K562 (cell line): ENCODE measurements around the gene TM4SF20. TPM values are rescaled to one million over a fixed set of nuclear protein-coding genes. Genes with fewer than 3 reads are reported as not detected.

Experiments
- ATAC-seq: fragments of 200-7000 bp; cut with Tn5 transposase; 3 replicates; pipeline ENCODE4 v1.9.1; 2020; ENCODE audit warnings: moderate library complexity
- BruUV-seq: library from RNA; stranded (reverse); fragments of 400-500 nt; replicated peaks from 2 replicates; lab custom pipeline; 2021; lab: Mats Ljungman, UMichigan
- CTCF ChIA-PET: fragments of 300-600 bp; formaldehyde crosslinking; extraction: SDS; loops from one replicate; lab custom pipeline; 2021; ENCODE audit warnings: low intra/inter-chr PET ratio; lab: Yijun Ruan, JAX
- POLR2A ChIA-PET: fragments of 300-600, 350-650 bp; sonication (Branson Sonifier 250); formaldehyde crosslinking; extraction: SDS; loops from one replicate; lab custom pipeline; 2021; ENCODE audit warnings: antibody characterized with exemption, inconsistent platforms; lab: Yijun Ruan, JAX
- DNase-seq, 4 experiments: peaks; one replicate each; pipeline versions ENCODE4 v3.0.0 to v3.0.0-alpha.2; 2011 to 2018; ENCODE audit warnings: low spot score in 3 of 4, mixed read lengths in 3 of 4; ENCODE audit errors: extremely low read depth in 1 of 4
- FAIRE-seq: peaks from 2 replicates; lab custom pipeline; 2011; peaks lifted over from hg19 to GRCh38; lab: Jason Lieb, UNC
- H2AFZ ChIP-seq: 2 replicates; pipeline ENCODE4 v1.6.0; 2011; ENCODE audit warnings: low read depth, low read length, control low read depth, inconsistent platforms
- H3K27ac ChIP-seq: fragments of 200-600 bp; 3 replicates; pipeline ENCODE4 v1.8.0; 2011; ENCODE audit warnings: low read depth, mild to moderate bottlenecking, control low read depth, inconsistent platforms, low read length, moderate library complexity, mixed read lengths; ENCODE audit errors: extremely low read depth
- H3K27me3 ChIP-seq, 2 experiments: fragments of 300-600 bp in 1 of 2; 2 replicates in 1 of 2; 3 replicates in 1 of 2; pipeline versions ENCODE4 v1.6.0 to v1.8.0; 2011; ENCODE audit warnings: inconsistent platforms in 2 of 2, low read length in 2 of 2, mild to moderate bottlenecking in 1 of 2, mixed read lengths in 1 of 2, moderate library complexity in 1 of 2; ENCODE audit not compliant: control insufficient read depth in 2 of 2, insufficient read depth in 2 of 2
- H3K36me3 ChIP-seq: fragments of 300-600 bp; 3 replicates; pipeline ENCODE4 v1.8.0; 2011; ENCODE audit warnings: mild to moderate bottlenecking, low read length, inconsistent platforms; ENCODE audit not compliant: control insufficient read depth, insufficient read depth
- H3K4me1 ChIP-seq, 2 experiments: fragments of 200-600 bp in 1 of 2; replicated peaks in 1 of 2; 2 replicates in 1 of 2; 3 replicates in 1 of 2; pipeline versions ENCODE4 v1.5.1 to v1.8.0; 2011; ENCODE audit warnings: inconsistent platforms in 2 of 2, low read length in 2 of 2, mild to moderate bottlenecking in 1 of 2, mixed read lengths in 1 of 2, moderate library complexity in 1 of 2; ENCODE audit not compliant: control insufficient read depth in 2 of 2, insufficient read depth in 2 of 2
- H3K4me2 ChIP-seq: 2 replicates; pipeline ENCODE4 v1.6.1; 2011; ENCODE audit warnings: low read length, control low read depth, inconsistent platforms, mixed read lengths; ENCODE audit not compliant: insufficient read depth
- H3K4me3 ChIP-seq: fragments of 200-600 bp; sonication (generic), shearing (Covaris generic); 2 replicates; pipeline ENCODE4 v1.5.1; 2016; ENCODE audit warnings: control low read depth, inconsistent platforms
- H3K79me2 ChIP-seq: fragments of 200-600 bp; 3 replicates; pipeline ENCODE4 v1.8.0; 2011; ENCODE audit warnings: low read length, inconsistent platforms; ENCODE audit not compliant: control insufficient read depth, insufficient read depth
- H3K9ac ChIP-seq, 2 experiments: 2 replicates each; pipeline versions ENCODE4 v1.6.0 to v1.6.1; 2011; ENCODE audit warnings: low read depth in 2 of 2, low read length in 2 of 2, control low read depth in 1 of 2, inconsistent platforms in 1 of 2, mild to moderate bottlenecking in 1 of 2, mixed read lengths in 1 of 2; ENCODE audit not compliant: insufficient read depth in 1 of 2
- H3K9me1 ChIP-seq: one replicate; pipeline ENCODE4 v1.6.0; 2011; ENCODE audit warnings: inconsistent platforms, mild to moderate bottlenecking, low read length, moderate library complexity; ENCODE audit not compliant: control insufficient read depth, insufficient read depth
- H3K9me3 ChIP-seq: replicated peaks from 2 replicates; pipeline ENCODE4 v1.5.1; 2011; ENCODE audit warnings: low read depth, low read length, inconsistent platforms; ENCODE audit not compliant: control insufficient read depth, insufficient read depth
- H4K20me1 ChIP-seq: replicated peaks from 2 replicates; pipeline ENCODE4 v1.6.1; 2011; ENCODE audit warnings: low read length, inconsistent platforms, mixed read lengths; ENCODE audit not compliant: control insufficient read depth, insufficient read depth
- CCAR2 ChIP-seq: fragments of 200-400 bp; formaldehyde crosslinking; IDR thresholded peaks from 2 replicates; pipeline ENCODE4 v1.6.1; 2017; ENCODE audit warnings: mild to moderate bottlenecking, low read depth, low read length
- MEF2A ChIP-seq: IDR thresholded peaks from 2 replicates; pipeline ENCODE4 v1.6.1; 2011; ENCODE audit warnings: low read depth, mild to moderate bottlenecking, low read length, moderate library complexity; ENCODE audit not compliant: control insufficient read depth
- NONO ChIP-seq, 2 experiments: fragments of 200-400 bp in 1 of 2; fragments of 450-650 bp in 1 of 2; formaldehyde crosslinking in 1 of 2; IDR thresholded peaks; 2 replicates each; pipeline ENCODE4 v1.6.1; 2017; ENCODE audit warnings: low read depth in 2 of 2, mild to moderate bottlenecking in 2 of 2, moderate library complexity in 2 of 2, low read length in 1 of 2
- NR2C2 ChIP-seq, 2 experiments: fragments of 200-800 bp in 1 of 2; sonication (Bioruptor generic) in 1 of 2; sonication (generic) in 1 of 2; formaldehyde crosslinking in 1 of 2; IDR thresholded peaks; 2 replicates each; pipeline versions ENCODE4 v1.6.1 to v1.8.0; 2016 to 2022; ENCODE audit warnings: mild to moderate bottlenecking in 1 of 2, missing compliant biosample characterization in 1 of 2, missing genetic modification characterization in 1 of 2, missing genetic modification reagents in 1 of 2
- RFX1 ChIP-seq: fragments of 450-650 bp; IDR thresholded peaks from 2 replicates; pipeline ENCODE4 v1.6.1; 2016; ENCODE audit warnings: mild to moderate bottlenecking, moderate library complexity
- WGBS: fragments of 100-300 bp; shearing (Covaris generic); methylation state at CpG from one replicate; pipeline ENCODE4 v1.1.6; 2016; ENCODE audit warnings: low coverage, mixed read lengths; ENCODE audit not compliant: insufficient coverage; ENCODE audit errors: missing lambda C conversion rate; 5-methylcytosine and 5-hydroxymethylcytosine counted together
- in situ Hi-C: fragments of 300-500 bp; cut with MboI; formaldehyde crosslinking; loops from 4 replicates; pipeline ENCODE4 v1.15.0; 2018; ENCODE audit warnings: inconsistent platforms, mixed read lengths
- intact Hi-C: fragments of 100-400 bp; cut with micrococcal nuclease; formaldehyde crosslinking; loops from 2 replicates; pipeline ENCODE4 v1.14.2; 2022
- polyA plus RNA-seq, 8 experiments: library from polyadenylated mRNA; depleted of rRNA in 4 of 8; stranded (reverse) in 5 of 8; unstranded in 3 of 8; fragments of >200 nt; fragmentation: Nextera tagmentation in 2 of 8; fragmentation: Illumina TruSeq in 1 of 8; extraction: Ambion mirVana in 2 of 8; extraction: Trizol in 1 of 8; gene quantifications; 2 replicates each; pipeline versions ENCODE4 v1.2.1 to v1.2.3, GENCODE V29; 2011 to 2014; ENCODE audit warnings: inconsistent platforms in 1 of 8, missing spikeins in 1 of 8
- total RNA-seq, 7 experiments: library from RNA; depleted of rRNA in 6 of 7; stranded (reverse); fragments of >200 nt in 6 of 7; fragmentation: Illumina TruSeq in 2 of 7; extraction: Trizol in 2 of 7; gene quantifications; 2 replicates each; pipeline versions ENCODE4 v1.2.1 to v1.2.3, GENCODE V29; 2011 to 2021; ENCODE audit warnings: low replicate concordance in 1 of 7
- TF ChIP-seq, protein P1 (sequence below): fragments of 250-450 bp; sonication (Bioruptor Pico); IDR thresholded peaks from 2 replicates; pipeline ENCODE4 v1.9.0; 2021; ENCODE audit warnings: mild to moderate bottlenecking

Gene TM4SF20
- total and polyA plus RNA-seq, 9 of the 15 experiments (the other 6 are each of a cell fraction or from before 2014, with no cell fraction given), result not detected

DNA sequence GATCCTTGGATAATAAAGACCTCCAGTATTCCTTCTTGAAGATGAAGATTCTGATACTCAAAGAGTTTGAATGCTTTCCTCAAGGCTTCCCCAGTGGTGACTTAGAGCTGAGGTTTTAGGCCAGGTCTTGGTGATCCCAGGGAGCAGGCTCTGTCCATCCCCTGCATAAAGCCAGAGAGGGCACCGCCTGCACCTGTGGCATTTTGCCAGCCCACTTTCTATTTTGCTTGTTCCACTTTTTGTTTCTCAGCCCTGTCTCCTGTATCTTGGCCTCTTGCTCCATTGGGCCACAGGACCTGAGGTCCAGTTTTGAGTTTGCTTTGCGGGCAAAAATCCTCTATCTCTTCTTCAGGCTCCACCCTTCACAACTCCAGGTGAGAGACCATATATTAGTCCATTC, 15.3 kb upstream of the TM4SF20 start:
- TF ChIP-seq NR2C2 (CRISPR knock-in tag; IDR thresholded peaks at IDR 0.05), result no peak
- no peak for TF ChIP-seq NR2C2 (tag; IDR thresholded peaks at IDR 0.05)
- TF ChIP-seq, protein P1, sequence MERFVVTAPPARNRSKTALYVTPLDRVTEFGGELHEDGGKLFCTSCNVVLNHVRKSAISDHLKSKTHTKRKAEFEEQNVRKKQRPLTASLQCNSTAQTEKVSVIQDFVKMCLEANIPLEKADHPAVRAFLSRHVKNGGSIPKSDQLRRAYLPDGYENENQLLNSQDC (CRISPR knock-in tag), result no peak
- TF ChIP-seq NONO (IDR thresholded peaks at IDR 0.05; ENCODE audit: low read depth in 2 of 2, low read length in 1 of 2), result no peak
- TF ChIP-seq CCAR2, result no peak
- TF ChIP-seq MEF2A, result no peak
- no peak for TF ChIP-seq RFX1
- ChIA-PET CTCF (no interaction called here), POLR2A (no interaction called here)
- peaks cover 0 to 5% of the 10 kb centered on the region in 2 experiments; a peak in 1 of 5 replicates for H3K27me3 ChIP-seq
- H2AFZ ChIP-seq, result no peak overlapping the region
- no peaks in the 10 kb centered on the region for H3K9me1 ChIP-seq
- no peak for ATAC-seq
- no peaks in the 10 kb centered on the region for H3K79me2 ChIP-seq
- no peaks in the 10 kb centered on the region; a peak in 2 of 5 replicates for H3K4me1 ChIP-seq
- no peaks in the 10 kb centered on the region for H3K9me3 ChIP-seq
- H3K27ac ChIP-seq, result no peak overlapping the region
- no peaks in the 10 kb centered on the region for H3K36me3 ChIP-seq
- intact Hi-C loops, result loop anchor here (10.0 kb wide), 1 partner anchor 470 kb away; no protein-coding TSS in a partner anchor
- no peak overlapping the region for H3K4me3 ChIP-seq
- H3K9ac ChIP-seq, result no peak overlapping the region
- DNase-seq, result no peak
- H3K4me2 ChIP-seq, result no peak overlapping the region
- no peak for FAIRE-seq
- WGBS, result 9% methylated on average over 2 of the region's 2 CpGs
- no peaks in the 10 kb centered on the region for H4K20me1 ChIP-seq
- in situ Hi-C loops, result no loop called here
- BruUV-seq, result no TSS peak
